Amygdala (tissue), 56 donors: Measurements from ENCODE around the gene SPPL3.

Experiments used
- DNase-seq, 56 donors: peaks; one replicate each; lab custom pipeline; 2025; lab: John Stamatoyannopoulos, UW

SPPL3 gene

DNA sequence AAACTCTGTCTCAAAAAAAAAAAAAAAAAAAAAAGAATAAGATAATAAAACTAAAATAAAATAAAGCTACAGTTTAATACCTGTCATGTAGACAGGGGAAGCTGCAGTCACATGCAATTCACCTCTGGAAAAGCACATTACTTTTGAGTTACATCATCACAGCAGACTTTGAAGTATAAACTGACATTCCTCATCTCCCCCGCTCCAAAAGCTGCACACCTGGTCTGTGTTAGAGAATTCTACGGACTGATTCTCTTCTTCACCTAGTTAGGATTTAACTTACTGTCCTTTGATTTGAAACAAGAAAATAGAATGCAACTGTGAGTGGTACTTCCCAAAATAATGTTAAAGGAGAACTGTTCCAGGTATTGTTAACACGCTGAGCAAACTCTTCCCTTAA, 25.1 kb downstream of the SPPL3 start:
- no peak for DNase-seq

DNA sequence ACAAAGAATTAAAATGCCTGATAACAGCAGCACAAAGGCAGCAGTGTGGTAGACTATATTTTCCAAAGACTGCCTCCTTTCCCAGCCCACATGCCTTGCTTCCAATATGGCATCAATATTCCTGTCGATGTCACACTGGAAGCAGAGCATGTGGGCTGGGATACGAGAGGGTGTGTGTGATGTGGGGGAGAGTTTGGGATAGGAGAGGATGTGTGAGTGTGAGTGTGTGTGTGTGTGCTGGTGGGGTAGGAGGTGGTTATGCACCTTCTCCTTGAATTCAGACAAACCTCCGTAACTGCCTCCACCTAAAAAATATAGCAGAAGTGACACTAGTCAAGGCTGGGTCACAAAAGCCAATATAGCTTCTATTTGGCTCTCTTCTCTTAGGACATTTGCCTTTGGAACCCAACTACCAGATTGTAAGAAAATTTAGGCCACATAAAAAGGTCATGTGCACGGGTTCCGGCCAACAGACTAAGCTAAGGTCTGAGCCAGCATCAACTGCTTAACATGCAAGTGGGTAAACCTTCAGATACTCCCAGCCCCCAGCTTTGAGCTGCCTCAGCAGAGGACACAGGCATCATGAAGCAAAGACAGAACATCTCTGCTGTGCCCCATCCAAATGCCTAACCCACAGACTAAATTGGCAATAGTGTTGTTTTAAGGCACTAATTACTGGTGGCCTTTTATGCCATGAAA, 29.5 kb downstream of the SPPL3 start:
- DNase-seq: peak in 35 of 56 donors; percentile 1 to 61 (median 13)

DNA sequence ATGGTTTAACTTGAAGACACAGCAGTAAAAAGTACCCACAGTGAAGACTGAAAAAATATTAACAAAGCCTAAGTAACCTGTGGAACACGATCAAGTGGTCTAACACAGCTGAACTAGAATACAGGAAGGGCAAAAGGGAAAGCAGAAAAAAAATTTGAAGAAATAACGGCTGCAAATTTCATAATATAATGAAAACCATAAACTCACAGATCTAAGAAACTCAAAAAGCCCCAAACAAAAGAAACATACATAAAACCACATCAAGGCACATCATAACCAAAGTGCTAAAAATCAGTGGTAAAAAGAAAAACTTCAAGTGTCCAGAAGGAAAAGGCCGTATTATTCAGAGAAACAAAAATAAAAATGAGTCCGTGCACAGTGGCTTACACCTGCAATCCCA, 30.9 kb downstream of the SPPL3 start:
- DNase-seq: no peak

DNA sequence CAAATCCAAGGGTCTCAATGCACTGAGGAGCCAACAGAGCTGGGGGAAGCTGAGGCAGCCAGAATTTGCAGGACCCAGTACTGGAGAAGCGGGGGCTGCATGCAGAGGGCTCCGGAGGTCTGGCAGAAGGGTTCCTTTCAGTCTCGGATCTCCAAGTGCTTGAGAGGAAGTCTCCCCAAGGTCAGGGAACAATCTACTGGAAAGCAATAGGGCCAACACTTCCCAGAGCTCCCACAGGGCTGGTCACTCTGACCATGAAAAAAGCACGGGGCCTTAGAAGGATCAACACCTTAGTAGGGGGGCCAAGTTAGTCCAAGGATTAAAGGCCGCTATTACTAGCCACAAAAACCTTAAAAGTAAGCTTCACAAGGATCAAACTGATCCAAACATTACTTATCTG, 31.7 kb downstream of the SPPL3 start:
- DNase-seq: no peak

DNA sequence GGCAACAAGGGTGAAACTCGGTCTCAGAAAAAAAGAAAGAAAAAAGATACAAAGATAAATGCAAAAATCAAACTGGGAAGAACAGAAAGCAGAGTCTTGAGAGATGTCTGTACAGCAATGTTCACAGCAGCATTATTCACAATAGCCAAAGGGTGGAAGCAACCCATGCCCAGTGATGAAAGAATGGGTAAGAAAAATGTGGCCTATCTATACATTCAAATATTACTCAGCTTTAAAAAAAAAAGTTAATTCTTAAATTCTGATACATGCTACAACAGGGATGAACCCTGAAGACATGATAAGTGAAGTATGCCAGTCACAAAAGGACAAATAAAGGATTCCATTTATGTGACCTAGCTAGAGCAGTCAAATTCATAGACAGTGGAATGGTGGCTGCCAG, 33.7 kb downstream of the SPPL3 start:
- no peak for DNase-seq

DNA sequence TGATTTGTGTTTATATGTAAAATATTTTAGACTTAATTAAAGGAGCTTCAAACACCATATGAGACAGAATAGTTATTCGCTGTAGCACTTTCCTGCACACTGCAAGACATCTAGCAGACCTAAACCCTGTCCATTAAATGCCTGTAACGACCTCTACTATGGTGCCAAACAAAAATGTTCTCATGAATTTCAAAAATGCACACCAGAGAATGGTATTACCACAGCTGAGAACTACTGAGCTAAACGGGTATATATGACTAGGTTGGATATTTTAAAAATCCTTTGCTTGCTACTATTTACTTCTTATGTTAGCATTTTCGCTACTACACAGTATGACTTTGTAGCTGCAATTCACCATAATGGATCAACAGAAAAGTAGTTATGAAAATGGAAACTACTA, 34.8 kb downstream of the SPPL3 start:
- no peak for DNase-seq

DNA sequence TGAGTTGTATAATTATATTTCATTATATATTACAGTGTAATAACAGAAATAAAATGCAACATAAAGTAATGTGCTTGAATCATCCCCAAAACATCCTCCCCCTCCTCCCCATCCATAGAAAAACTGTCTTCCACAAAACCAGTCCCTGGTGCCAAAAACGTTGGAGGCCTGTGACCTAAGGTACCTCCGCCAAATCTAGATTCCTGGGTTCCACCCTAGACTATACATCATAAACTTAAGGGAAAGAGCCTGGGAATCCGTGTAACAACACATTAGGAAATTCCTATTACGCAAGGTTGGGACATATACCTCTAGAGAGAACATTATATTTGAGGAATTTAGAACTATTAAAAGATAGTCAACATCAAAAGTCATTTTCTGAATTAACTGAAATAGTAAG, 38.0 kb downstream of the SPPL3 start:
- no peak for DNase-seq

DNA sequence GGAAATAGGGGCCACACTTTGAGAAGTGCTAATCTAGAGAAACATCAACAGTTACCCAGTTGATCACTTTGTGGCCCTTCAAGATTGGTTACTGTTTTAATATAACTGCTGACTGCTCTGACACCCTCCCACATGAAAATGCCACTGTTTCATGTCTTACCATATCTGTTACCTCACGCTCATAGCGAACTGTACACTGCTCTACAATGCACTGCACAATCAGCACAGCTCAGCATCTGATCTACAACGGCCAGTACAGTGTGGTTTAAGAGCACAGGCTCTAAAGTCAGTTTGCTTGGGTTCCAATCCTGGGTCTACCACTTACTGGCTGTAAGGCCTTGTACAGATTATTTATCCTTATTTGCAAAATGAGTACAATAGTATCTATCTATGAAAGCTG, 39.1 kb downstream of the SPPL3 start:
- DNase-seq: no peak

DNA sequence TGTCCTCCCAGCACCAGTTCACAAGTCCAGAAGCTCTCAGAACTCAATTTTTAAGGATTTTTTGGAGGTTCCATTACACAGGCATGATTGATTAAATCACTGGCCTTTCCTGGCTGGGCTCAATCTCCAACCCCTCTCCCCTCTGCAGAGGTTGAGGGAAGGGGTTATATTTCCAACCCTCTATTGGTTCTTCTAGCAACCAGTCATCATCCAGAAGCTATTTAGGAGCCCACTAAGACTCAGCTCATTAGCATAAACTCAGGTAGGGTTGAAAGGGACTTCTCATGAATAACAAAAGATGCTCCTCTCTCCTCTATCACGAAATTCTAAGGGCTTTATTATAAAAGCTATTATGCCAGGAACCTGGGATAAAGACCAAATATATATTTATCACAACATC, 41.5 kb downstream of the SPPL3 start:
- no peak for DNase-seq

DNA sequence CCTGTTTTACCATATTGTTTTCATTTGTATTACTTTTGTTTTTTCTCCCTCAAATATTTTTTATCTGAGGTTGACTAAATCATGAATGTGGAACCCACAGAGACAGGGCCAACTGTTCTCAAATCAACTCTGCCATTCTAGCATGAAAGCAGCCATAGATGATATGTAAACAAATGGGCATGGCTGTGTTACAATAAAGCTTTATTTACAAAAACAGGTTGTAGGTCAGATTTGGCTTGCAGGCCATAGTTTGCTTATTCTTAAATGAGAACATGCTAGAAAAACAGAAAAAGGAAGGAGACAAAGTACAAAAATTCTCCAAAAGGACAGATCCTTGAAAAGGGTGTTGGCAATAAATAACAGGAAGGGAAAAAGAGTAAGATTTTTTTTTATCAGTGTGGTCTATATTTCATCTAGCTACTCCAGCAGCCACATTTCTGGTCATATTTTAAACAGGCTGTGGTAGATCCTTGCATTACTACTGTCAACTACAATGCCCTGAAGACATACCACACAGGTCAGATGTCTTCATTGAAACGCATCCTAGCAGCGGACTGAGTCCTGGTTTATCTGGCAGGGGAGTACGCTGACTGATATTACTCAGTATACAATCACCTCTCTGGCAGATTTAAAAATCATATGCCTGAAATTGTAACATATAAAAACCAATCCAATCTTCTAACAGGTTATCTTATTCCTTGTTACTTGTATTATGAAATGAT, 42.9 kb downstream of the SPPL3 start:
- DNase-seq: no peak

DNA sequence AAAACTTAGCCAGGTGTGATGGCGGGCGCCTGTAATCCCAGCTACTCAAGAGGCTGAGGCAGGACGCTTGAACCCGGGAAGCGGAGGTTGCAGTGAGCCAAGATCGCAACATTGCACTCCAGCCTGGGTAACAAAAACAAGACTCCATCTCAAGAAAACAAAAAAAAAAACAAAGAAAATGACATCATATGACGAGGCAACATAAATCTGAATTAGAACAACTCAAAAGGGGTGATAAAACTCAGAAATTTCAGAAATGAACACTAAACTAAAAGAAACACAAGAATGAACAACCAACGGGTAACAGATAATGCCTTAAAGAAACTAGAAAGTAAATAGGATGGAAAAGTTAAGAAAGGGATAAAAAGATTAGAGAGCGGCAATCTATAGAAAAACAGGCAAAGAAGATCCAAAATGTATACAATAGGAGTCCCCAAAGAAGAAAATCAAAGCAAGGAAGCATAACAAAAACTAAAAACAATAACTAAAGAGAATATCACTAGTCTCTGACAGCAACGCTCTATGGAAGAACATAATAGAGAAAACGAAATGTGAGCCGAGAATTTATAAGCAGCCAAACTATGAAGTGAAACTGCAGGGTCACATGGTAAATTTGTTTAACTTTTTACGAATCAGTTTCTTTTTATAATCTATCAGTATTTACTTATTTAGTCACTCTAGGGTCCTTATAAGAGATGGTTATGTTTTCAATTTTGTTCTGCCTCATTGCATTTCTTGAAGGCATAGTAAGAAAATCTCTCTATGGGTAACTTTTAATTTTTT, 45.7 kb downstream of the SPPL3 start:
- DNase-seq: no peak

DNA sequence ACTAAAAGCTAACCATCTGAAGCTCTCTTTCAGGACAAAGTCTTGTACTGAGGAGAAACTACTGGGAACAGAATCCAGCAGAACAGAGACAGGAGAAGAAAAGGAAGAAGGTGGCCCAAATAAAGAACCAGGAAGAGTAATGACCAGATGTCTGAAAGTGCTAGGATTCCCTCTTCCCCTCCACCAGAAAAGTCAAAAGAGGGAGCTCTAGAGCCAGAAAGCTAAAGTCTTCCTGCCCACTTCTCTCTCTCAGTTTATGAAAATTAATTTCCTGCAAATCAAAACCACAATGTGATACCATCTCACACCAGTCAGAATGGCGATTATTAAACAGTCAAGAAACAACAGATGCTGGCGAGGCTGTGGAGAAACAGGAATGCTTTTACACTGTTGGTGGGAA, 47.2 kb downstream of the SPPL3 start:
- no peak for DNase-seq

DNA sequence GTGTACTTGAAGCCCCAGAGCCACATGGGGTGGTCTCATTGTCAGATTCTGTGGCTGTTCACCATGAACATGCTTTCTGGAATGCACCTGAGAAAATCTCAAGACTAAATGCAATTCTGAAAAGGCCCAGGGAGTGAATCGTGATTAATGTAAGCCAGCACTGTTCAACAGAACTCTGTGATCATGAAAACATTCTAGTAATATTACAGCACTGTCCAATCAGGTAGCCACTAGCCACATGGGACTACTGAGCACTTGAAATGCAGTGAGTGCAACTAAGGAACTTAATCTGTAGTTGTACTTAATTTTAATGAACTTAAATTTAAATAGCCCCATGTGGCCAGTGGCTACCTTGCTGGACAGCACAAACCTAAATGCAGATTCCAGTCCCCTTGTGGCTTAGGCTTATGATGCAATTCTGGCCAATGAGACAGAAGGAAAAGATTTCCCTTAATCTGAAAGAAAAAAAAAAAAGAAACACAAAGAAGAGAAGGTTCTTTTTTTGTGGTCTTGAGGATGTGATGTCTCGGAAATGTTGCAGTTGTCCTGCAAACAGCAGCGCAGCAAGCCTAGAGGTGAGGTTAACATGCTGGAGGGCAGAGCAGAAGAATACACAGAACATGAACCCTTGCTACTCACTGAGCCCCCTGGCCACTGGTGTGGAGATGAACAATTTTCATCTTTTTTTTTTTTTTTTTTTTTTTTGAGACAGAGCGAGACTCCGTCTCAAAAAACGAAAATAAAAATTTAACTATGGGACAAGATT, 48.2 kb downstream of the SPPL3 start:
- DNase-seq: no peak

DNA sequence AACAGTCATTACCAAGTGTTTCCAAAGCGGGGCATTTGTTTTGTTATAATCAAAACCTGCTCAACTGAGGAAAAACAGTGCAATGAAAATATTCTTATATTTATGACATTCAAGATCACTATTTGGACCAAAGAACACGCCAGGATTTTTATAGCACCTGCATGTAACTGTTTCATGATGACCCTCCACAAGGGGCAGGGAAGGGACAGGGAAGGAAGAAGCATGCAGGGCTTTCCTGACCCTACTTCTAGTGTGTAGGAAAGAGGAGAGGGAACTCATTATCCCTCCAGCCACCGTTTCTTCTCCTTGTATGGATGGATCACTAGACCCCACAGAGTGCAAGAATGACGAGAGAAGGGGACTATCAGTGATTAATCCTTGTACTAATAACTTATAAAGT, 49.4 kb downstream of the SPPL3 start:
- no peak for DNase-seq

DNA sequence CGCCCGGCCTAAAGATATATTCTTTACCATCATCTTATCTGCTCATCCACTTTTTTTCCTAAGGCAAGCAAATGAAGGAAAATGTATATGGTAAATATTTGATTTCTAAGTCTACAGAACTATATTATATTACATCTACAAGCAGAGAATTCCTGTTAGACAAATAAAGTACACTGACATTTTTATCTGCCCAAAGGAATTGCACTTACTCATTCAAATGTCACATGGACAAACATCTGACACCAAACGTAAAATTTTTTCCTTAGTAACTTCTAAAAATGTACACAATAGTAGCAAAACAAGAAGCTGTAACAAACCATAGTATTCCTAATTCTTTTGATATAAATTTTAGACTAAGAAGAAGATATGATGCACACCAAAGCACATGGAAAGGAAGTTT, 51.0 kb downstream of the SPPL3 start:
- DNase-seq: no peak

DNA sequence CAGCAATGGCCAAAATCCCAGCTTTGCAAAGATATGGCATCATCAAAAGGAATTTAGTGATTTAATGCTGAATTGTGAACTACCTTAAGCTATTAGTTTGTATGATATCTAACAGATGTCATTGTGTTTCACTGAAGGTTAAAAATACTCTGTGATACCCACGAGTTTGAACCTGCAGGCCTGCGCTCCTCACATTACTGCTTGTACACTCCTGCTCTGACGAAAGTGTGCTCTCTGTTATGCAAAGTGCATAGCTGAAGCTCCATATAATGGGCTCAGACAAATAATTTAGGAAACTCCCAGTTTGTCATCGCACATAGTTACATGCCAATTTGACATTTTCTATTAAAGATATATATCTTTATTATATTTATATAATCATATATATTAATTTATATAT, 52.2 kb downstream of the SPPL3 start:
- no peak for DNase-seq

DNA sequence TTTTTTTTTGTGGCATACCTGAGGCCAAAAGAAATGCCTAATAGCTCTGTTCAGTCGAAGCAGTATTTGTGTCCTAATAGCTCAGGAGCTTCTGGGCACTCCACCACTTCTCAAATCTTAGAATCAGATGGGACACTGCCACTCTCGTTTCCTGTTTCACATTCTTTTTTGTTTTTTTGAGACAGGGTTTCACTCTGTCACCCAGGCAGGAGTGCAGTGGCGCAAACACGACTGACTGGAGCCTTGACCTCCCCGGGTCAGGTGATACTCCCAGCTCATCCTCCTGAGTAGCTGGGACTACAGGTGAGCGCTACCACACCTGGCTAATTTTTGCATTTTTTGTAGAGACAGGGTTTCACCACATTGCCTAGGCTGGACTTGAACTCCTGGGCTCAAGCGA, 52.7 kb downstream of the SPPL3 start:
- no peak for DNase-seq

DNA sequence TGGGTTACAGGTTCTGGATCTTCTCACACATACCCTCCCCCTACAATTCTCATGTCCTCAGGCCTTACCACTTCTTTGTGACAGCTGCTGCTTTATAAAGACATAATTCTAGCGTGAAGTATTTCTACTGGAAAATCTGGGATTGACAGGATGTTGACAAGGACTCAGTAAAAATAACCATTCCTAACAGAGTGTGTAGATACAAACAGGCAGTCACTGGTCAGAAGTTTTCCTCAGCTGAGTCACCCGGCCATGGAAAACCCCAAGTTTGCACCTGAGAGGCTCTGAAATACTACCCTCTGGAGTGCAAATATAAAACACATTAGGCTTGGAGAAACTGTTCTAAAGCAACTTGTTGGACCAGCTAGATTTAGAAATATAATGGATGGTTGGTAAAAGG, 54.4 kb downstream of the SPPL3 start:
- DNase-seq: no peak

DNA sequence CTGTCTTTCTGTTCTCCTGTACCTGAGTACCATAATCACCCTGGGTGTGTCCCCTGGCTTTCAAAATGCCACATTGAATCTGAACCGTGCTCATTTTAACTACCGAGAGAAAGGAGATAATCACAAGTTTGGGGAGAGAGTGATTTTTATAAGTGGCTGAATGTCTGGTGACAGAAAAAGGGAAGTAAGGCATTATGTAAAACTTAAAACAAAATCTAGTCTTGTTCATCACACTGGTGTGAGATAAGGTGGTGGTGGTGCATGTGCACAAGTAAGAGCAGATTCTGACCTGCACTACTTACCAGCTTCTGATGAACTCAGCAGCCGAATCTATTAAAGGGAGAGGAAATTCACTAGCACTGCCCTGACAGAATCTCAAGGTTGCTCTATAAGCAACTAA, 56.3 kb downstream of the SPPL3 start:
- DNase-seq: no peak

DNA sequence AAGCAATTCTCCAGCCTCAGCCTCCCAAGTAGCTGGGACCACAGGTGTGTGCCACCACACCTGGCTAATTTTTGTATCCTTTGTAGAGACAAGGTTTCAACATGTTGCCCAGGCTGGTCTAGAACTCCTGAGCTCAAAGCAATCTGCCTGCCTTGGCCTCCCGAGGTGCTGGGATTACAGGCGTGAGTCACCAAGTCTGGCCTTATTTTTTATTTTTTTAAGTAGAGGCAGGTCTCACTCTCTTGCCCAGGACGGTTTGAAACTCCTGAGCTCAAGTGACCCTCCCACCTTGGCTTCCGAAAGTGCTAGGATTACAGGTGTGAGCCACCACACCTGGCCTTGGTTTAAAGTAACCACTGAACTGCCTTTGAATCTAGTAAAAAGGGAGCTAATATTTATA, 56.8 kb downstream of the SPPL3 start:
- DNase-seq: no peak

DNA sequence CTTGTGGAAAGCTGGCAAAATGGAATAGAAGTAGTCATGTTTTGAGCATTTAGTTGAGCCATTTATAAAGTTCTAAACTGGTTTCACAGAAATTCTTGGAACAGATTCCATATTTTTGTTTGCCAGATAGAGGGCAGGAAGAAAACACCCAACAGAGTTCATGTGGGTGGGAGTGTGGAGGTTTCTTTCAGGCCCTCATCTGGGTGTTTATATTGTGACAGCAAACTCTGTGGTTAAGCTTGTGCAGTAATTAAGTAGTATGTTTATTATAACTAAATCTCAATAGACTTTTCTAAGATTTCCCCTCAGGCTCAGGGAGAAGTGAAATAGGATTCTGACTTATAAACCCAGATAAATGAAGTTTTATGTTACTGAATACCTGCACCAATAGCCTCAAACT, 57.4 kb downstream of the SPPL3 start:
- no peak for DNase-seq
